VCaP (cell line): ENCODE results near the gene TMEM97.
A peak's percentile ranks its signal among the peaks of the same experiment; 100 is the strongest.

Source experiments
- H3K27ac ChIP-seq: fragments of 450-650 bp; 2 replicates; pipeline ENCODE4 v1.5.1; 2017
- CTCF ChIP-seq: fragments of 450-650 bp; conservative IDR thresholded peaks from 2 replicates; pipeline ENCODE4 v1.5.1; 2017; ENCODE audit warnings: mild to moderate bottlenecking, moderate library complexity

TMEM97 gene

GRCh38 chr17:28368915-28369683 lies 50.1 kb downstream of the TMEM97 start:
- no peak for TF ChIP-seq CTCF
- peak overlapping the region; percentile 99 for H3K27ac ChIP-seq

- TF ChIP-seq CTCF: 0 out of 2 replicates have a peak, but pooled peaks have one; percentile 5
- H3K27ac ChIP-seq: peak overlapping the region; percentile 99
These were observed 50.7 kb downstream of the TMEM97 start for GRCh38 chr17:28369684-28370034.

- TF ChIP-seq CTCF: 0 out of 2 replicates have a peak, but pooled peaks have one; percentile 11
- peak within 1 kb of the TSS; percentile 99 for H3K27ac ChIP-seq
These were observed 51.2 kb downstream of the TMEM97 start, which contains the start of gene VTN for GRCh38 chr17:28370035-28370743. Gene VTN (minus strand): TSS chr17:28370307. CDS start chr17:28370203, 104 bp downstream.

- TF ChIP-seq CTCF: no peak
- H3K27ac ChIP-seq: peak overlapping the region; percentile 99
These were observed 51.7 kb downstream of the TMEM97 start for GRCh38 chr17:28370744-28371103.

- H3K27ac ChIP-seq: peak within 1 kb of the TSS; percentile 99
- TF ChIP-seq CTCF: no peak
These were observed 52.5 kb downstream of the TMEM97 start, which contains the start of gene SARM1 for GRCh38 chr17:28371245-28372202. Gene SARM1 (plus strand): TSS chr17:28371694. CDS start chr17:28372033, 339 bp downstream.

GRCh38 chr17:28372203-28372944 lies 53.4 kb downstream of the TMEM97 start:
- H3K27ac ChIP-seq: peak overlapping the region; percentile 99

More at GRCh38 chr17:28372203-28372944, 53.4 kb downstream of the TMEM97 start:
- no peak for TF ChIP-seq CTCF
